AG04450 (cell line): ENCODE results near the gene SPDYE11. TPM values are rescaled to one million over a fixed set of nuclear protein-coding genes. Genes with fewer than 3 reads are reported as not detected.
"Not testable (repeated sequence)": the region's sequence is repeated elsewhere in the genome, so short reads cannot be mapped to it uniquely, and the experiment has no call there.

ENCODE experiments used
- CTCF ChIA-PET: fragments of 300-600, 350-600 bp; formaldehyde crosslinking; extraction: SDS; loops from one replicate; lab custom pipeline; 2022; ENCODE audit warnings: antibody characterized with exemption, inconsistent platforms; lab: Charles Lee
- POLR2A ChIA-PET: fragments of 350-600 bp; formaldehyde crosslinking; extraction: SDS; loops from one replicate; lab custom pipeline; 2021; ENCODE audit warnings: antibody characterized with exemption, inconsistent platforms; lab: Yijun Ruan, JAX
- DNase-seq: peaks from one replicate; pipeline ENCODE4 v3.0.0-alpha.2; 2011; ENCODE audit warnings: low read depth, low spot score
- H3K27ac ChIP-seq: one replicate; pipeline ENCODE4 v1.5.1; 2012; ENCODE audit warnings: low read depth, low read length, control low read depth
- H3K27me3 ChIP-seq: one replicate; pipeline ENCODE4 v1.6.0; 2012; ENCODE audit warnings: low read length; ENCODE audit not compliant: control insufficient read depth, insufficient read depth
- H3K4me3 ChIP-seq: 2 replicates; pipeline ENCODE4 v1.5.1; 2011; ENCODE audit warnings: mild to moderate bottlenecking, low read depth, low read length, control low read depth
- H3K9me3 ChIP-seq: 2 replicates; pipeline ENCODE4 v1.5.1; 2012; ENCODE audit warnings: low read length; ENCODE audit not compliant: control insufficient read depth, insufficient read depth
- polyA minus RNA-seq: library from RNA; depleted of rRNA, polyadenylated mRNA; stranded (reverse); fragments of >200 nt; gene quantifications from 2 replicates; pipeline ENCODE4 v1.2.3, GENCODE V29; 2011; rRNA and poly(A)+ RNA removed
- polyA plus RNA-seq: library from polyadenylated mRNA; depleted of rRNA; stranded (reverse); fragments of >200 nt; gene quantifications from 2 replicates; pipeline ENCODE4 v1.2.3, GENCODE V29; 2011; rRNA removed
- small RNA-seq: library from RNA; depleted of rRNA; stranded (forward); fragments of <200 nt; gene quantifications from one replicate; pipeline ENCODE3, GENCODE V24; 2012; ENCODE audit warnings: low read depth; ENCODE audit not compliant: insufficient read length

The SPDYE11 gene, protein sequence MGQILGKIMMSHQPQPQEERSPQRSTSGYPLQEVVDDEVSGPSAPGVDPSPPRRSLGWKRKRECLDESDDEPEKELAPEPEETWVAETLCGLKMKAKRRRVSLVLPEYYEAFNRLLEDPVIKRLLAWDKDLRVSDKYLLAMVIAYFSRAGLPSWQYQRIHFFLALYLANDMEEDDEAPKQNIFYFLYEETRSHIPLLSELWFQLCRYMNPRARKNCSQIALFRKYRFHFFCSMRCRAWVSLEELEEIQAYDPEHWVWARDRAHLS
- 0.06 and 0.07 TPM in 2 replicates for polyA plus RNA-seq
- not detected in 2 replicates for polyA minus RNA-seq

DNA sequence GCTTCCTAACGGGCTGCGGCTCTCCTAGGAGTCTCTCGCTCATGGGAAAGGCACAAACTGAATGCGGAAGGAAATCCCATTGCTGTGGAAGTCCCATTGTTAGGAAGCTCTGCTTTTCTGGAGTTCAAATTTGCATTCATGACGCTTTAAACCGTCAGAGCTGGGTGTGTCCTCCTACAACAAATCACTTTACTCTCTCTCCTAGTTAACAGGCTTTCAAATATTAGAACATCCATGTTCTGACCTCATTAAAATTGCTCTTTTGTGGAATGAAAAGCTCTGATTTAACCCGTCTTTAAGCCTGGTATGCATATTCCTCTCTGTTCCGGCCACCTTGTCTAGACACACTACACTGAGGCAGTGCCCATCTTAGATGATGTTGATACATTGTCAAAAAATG, at the start of gene SPDYE11:
Gene SPDYE11 (minus strand): TSS at position 101 of the 400 bp plus-strand sequence. CDS start 1,800 bp downstream, outside the sequence.
- POLR2A ChIA-PET, DNase-seq, H3K9me3 ChIP-seq, H3K4me3 ChIP-seq, H3K27me3 ChIP-seq, CTCF ChIA-PET, H3K27ac ChIP-seq: not testable (repeated sequence)

DNA sequence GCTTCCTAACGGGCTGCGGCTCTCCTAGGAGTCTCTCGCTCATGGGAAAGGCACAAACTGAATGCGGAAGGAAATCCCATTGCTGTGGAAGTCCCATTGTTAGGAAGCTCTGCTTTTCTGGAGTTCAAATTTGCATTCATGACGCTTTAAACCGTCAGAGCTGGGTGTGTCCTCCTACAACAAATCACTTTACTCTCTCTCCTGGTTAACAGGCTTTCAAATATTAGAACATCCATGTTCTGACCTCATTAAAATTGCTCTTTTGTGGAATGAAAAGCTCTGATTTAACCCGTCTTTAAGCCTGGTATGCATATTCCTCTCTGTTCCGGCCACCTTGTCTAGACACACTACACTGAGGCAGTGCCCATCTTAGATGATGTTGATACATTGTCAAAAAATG, 28.2 kb upstream of the SPDYE11 start, which contains the start of gene SPDYE9:
Gene SPDYE9 (minus strand): TSS at position 101 of the 400 bp plus-strand sequence. CDS start 1,800 bp downstream, outside the sequence.
- H3K9me3 ChIP-seq, CTCF ChIA-PET, DNase-seq, H3K27me3 ChIP-seq, H3K27ac ChIP-seq, POLR2A ChIA-PET, H3K4me3 ChIP-seq: not testable (repeated sequence)

DNA sequence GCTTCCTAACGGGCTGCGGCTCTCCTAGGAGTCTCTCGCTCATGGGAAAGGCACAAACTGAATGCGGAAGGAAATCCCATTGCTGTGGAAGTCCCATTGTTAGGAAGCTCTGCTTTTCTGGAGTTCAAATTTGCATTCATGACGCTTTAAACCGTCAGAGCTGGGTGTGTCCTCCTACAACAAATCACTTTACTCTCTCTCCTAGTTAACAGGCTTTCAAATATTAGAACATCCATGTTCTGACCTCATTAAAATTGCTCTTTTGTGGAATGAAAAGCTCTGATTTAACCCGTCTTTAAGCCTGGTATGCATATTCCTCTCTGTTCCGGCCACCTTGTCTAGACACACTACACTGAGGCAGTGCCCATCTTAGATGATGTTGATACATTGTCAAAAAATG, 28.0 kb downstream of the SPDYE11 start, which contains the start of gene SPDYE8:
Gene SPDYE8 (minus strand): TSS at position 101 of the 400 bp plus-strand sequence. CDS start 1,800 bp downstream, outside the sequence.
- H3K4me3 ChIP-seq, POLR2A ChIA-PET, CTCF ChIA-PET, H3K9me3 ChIP-seq, DNase-seq, H3K27ac ChIP-seq, H3K27me3 ChIP-seq: not testable (repeated sequence)

DNA sequence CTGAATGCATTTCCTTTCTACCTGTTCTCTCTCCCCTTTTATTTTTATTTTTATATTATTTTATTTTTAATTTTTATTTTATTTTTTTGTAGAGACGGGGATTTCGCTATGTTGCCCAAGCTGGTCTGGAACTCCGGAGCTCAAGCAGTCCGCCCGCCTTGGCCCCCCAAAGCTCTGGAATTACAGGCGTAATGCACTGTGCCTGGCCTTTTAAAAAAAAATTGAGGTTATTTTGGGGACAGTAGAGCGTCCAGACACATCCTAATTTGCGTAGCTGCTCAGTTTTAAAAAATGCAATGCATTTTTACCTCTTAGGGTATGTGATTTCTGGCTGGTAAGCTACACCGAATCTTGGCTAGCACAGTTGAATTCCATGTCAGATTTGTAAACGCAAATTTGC, 51.2 kb downstream of the SPDYE11 start:
- H3K27me3 ChIP-seq, H3K27ac ChIP-seq, POLR2A ChIA-PET, CTCF ChIA-PET, H3K9me3 ChIP-seq, DNase-seq: not testable (repeated sequence)
- peak overlapping the region; percentile 49 for H3K4me3 ChIP-seq

DNA sequence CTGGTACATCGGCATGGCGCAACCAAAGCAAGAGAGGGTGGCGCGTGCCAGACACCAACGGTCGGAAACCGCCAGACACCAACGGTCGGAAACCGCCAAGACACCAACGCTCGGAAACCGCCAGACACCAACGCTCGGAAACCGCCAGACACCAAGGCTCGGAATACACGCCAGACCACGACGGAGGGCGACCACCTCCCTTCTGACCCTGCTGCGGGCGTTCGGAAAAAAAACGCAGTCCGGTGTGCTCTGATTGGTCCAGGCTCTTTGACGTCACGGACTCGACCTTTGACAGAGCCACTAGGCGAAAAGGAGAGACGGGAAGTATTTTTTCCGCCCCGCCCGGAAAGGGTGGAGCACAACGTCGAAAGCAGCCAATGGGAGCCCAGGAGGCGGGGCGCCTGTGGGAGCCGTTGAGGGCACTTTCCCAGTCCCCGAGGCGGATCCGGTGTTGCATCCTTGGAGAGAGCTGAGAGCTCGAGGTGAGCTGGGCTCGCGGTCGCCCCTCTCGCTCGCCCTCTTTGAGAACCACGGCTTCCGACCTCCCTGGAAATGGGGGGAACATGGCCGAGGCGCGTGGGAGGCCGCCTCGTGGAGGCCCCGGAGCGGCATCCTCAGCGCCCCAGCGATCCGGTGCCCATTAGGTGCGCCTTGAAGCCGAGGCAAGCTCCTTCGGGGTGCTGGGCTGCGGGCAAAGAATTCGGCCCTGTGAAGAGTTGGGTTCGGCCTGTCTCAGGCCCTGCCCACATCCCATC, 51.8 kb downstream of the SPDYE11 start:
- CTCF ChIA-PET, H3K27me3 ChIP-seq, POLR2A ChIA-PET, H3K9me3 ChIP-seq: not testable (repeated sequence)
- H3K27ac ChIP-seq, result peak overlapping the region; percentile 89
- peak; percentile 18 for DNase-seq
- H3K4me3 ChIP-seq, result peak overlapping the region; percentile 66

DNA sequence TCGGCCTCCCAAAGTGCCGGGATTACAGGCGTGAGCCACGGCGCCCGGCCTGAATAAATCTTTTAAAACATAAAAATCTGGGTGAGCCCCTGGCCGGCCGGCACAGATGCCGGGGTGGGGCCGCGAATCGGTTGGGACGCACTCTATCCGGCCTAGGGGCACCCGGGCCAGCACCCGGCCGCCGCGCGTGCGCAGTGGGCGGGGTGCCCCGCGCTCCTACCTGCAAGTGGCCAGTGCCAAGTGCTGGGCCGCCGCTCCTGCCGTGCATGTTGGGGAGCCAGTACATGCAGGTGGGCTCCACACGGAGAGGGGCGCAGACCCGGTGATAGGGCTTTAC, 52.4 kb downstream of the SPDYE11 start:
- CTCF ChIA-PET, POLR2A ChIA-PET, DNase-seq, H3K9me3 ChIP-seq, H3K27me3 ChIP-seq: not testable (repeated sequence)
- H3K27ac ChIP-seq, result peak overlapping the region; percentile 39
- H3K4me3 ChIP-seq, result peak overlapping the region; percentile 66

DNA sequence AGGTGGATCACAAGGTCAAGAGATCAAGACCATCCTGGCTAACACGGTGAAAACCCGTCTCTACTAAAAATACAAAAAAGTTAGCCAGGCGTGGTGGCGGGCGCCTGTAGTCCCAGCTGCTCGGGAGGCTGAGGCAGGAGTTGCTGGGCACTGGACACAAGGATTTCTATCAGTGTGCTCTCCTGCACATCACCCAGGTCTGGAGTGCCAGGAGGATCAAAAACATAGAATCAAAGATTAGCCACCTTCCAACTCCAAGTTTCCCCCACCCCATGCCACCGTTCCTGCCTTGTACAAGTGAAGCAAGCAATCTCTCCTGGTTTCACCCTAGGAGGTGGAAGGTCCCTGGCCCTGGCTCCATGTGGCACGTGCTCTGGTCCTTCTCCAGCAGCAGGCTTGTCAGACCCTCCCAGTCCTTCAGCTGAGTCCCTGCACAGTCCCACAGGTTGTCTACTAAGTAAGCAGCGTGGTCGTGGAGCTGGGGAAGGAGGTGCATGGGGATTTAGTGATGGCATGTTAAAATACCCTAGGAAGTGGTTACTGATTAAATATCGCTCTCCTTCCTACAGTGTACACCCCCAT, 59.7 kb downstream of the SPDYE11 start:
- H3K27ac ChIP-seq, H3K4me3 ChIP-seq, POLR2A ChIA-PET, H3K9me3 ChIP-seq, DNase-seq, CTCF ChIA-PET, H3K27me3 ChIP-seq: not testable (repeated sequence)

Small RNA genes within 50 kb of the gene (small RNA-seq; reads per million reads assigned to genes)
- gene RF00019, result not detected

Other genes starting within 250 kb of the SPDYE11 start
- 3.5 and 5.0 TPM in 2 replicates for gene TYW1B, start 229.7 kb downstream of the SPDYE11 start, polyA plus RNA-seq
- 3.5 and 4.9 TPM in 2 replicates for gene POM121, start 132.8 kb downstream of the SPDYE11 start, polyA plus RNA-seq
- gene TRIM74, start 88.4 kb downstream of the SPDYE11 start, polyA plus RNA-seq, result 0.09 TPM in 1 of 2 replicates, not detected in the other
- 0.10 TPM in 1 of 2 replicates, not detected in the other for gene SPDYE8, start 28.1 kb downstream of the SPDYE11 start, polyA plus RNA-seq
- gene SPDYE9, start 28.1 kb upstream of the SPDYE11 start, polyA plus RNA-seq, result 0.06 and 0.07 TPM in 2 replicates